Breast epithelium (tissue), 3 donors: Measurements from ENCODE around the gene S1PR3.

Source experiments
- CTCF ChIP-seq, 3 donors: fragments of 450-650 bp; IDR thresholded peaks; one replicate each; pipeline ENCODE4 v1.5.1; 2016 to 2017; ENCODE audit warnings: antibody characterized with exemption in 3 of 3, mild to moderate bottlenecking in 3 of 3, moderate library complexity in 3 of 3
- POLR2AphosphoS5 ChIP-seq, 3 donors: sonication (generic); formaldehyde crosslinking; IDR thresholded peaks; one replicate each; pipeline ENCODE4 v1.6.1; 2017; ENCODE audit warnings: antibody characterized with exemption in 3 of 3

- TF ChIP-seq POLR2AphosphoS5 (IDR thresholded peaks at IDR 0.05): no peak
- TF ChIP-seq CTCF (IDR thresholded peaks at IDR 0.05): no peak
Measured at GRCh38 chr9:88996046-88996920, 5.0 kb downstream of the S1PR3 start.
